ENCODE measurements around the gene GRK7. TPM values are rescaled to one million over a fixed set of nuclear protein-coding genes. Genes with fewer than 3 reads are reported as not detected.

Gene GRK7
- total RNA-seq, 1 donor from 2014 or later: 0.10 TPM

- TF ChIP-seq, protein P1, sequence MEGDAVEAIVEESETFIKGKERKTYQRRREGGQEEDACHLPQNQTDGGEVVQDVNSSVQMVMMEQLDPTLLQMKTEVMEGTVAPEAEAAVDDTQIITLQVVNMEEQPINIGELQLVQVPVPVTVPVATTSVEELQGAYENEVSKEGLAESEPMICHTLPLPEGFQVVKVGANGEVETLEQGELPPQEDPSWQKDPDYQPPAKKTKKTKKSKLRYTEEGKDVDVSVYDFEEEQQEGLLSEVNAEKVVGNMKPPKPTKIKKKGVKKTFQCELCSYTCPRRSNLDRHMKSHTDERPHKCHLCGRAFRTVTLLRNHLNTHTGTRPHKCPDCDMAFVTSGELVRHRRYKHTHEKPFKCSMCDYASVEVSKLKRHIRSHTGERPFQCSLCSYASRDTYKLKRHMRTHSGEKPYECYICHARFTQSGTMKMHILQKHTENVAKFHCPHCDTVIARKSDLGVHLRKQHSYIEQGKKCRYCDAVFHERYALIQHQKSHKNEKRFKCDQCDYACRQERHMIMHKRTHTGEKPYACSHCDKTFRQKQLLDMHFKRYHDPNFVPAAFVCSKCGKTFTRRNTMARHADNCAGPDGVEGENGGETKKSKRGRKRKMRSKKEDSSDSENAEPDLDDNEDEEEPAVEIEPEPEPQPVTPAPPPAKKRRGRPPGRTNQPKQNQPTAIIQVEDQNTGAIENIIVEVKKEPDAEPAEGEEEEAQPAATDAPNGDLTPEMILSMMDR (IDR thresholded peaks at IDR 0.05; ENCODE audit: unreplicated experiment): no peak
- no peaks in the 10 kb centered on the region for H3K27me3 Mint-ChIP-seq (ENCODE audit: unreplicated experiment)
- DNase-seq (ENCODE audit: low spot score): no peak
- no peaks in the 10 kb centered on the region for H3K9me3 Mint-ChIP-seq (ENCODE audit: unreplicated experiment)
- peaks cover 12% of the 10 kb centered on the region for H3K36me3 Mint-ChIP-seq (ENCODE audit: low read depth, unreplicated experiment)
- H3K27ac Mint-ChIP-seq (ENCODE audit: unreplicated experiment): peak overlapping the region; percentile 99
- H3K4me1 Mint-ChIP-seq (ENCODE audit: unreplicated experiment): peaks cover 20% of the 10 kb centered on the region
- peak overlapping the region; percentile 99 for H3K4me3 Mint-ChIP-seq (ENCODE audit: unreplicated experiment)
These were observed 24.3 kb upstream of the GRK7 start for GRCh38 chr3:141738891-141739363.

DNA sequence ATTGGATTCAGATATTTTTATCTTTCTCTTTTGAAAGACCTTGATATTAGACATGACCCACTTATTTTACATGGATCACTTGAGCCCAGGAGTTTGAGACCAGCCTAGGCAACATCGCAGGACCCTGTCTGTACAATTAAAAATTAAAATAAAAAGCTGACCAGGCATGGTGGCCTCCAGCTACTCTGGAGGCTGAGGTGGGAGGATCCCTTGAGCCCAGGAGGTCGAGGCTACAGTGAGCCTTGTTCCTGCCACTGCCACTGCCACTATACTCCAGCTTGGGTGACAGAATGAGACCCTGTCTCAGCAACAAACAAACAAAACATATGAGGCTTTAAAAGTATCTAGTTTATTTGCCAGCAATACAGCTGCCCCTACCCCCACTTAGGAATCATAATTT is 23.5 kb upstream of the GRK7 start:
- TF ChIP-seq, protein P1 (IDR thresholded peaks at IDR 0.05; ENCODE audit: unreplicated experiment): no peak
- Mint-ChIP-seq H3K27ac (ENCODE audit: unreplicated experiment) (peak overlapping the region; percentile 99), H3K4me1 (ENCODE audit: unreplicated experiment) (peaks cover 20% of the 10 kb centered on the region), H3K27me3 (ENCODE audit: unreplicated experiment) (no peaks in the 10 kb centered on the region), H3K4me3 (ENCODE audit: unreplicated experiment) (peak overlapping the region; percentile 99), H3K36me3 (ENCODE audit: low read depth, unreplicated experiment) (peaks cover 12% of the 10 kb centered on the region), H3K9me3 (ENCODE audit: unreplicated experiment) (no peaks in the 10 kb centered on the region)
- DNase-seq (ENCODE audit: low spot score): no peak

- no peak for DNase-seq (ENCODE audit: low spot score)
- Mint-ChIP-seq H3K27me3 (ENCODE audit: unreplicated experiment) (no peaks in the 10 kb centered on the region), H3K27ac (ENCODE audit: unreplicated experiment) (no peak overlapping the region), H3K4me3 (ENCODE audit: unreplicated experiment) (peak overlapping the region; percentile 42), H3K4me1 (ENCODE audit: unreplicated experiment) (peaks cover 19% of the 10 kb centered on the region), H3K9me3 (ENCODE audit: unreplicated experiment) (no peaks in the 10 kb centered on the region), H3K36me3 (ENCODE audit: low read depth, unreplicated experiment) (peaks cover 12% of the 10 kb centered on the region)
- TF ChIP-seq, protein P1 (IDR thresholded peaks at IDR 0.05; ENCODE audit: unreplicated experiment): no peak
These were observed 22.9 kb upstream of the GRK7 start for GRCh38 chr3:141740349-141740748.

DNA sequence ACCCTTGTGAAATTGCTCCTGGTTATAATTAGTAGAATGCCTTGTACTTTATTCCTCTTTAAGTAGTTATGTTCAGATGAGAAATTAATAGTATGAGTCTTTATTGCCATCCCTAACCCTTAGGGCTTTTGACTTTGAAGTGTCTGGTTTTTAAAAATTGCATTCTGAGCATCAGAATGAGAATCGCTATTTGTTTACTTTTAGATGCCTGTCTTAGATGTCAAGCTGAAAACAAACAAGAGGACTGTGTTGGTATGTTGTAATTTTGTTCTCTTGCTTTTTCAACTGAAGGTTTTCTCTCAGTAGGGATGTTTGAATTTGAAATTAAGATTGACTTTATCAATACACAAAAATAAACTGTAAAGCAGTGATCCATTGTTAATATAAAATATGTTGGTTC is 19.9 kb upstream of the GRK7 start:
- TF ChIP-seq, protein P1 (IDR thresholded peaks at IDR 0.05; ENCODE audit: unreplicated experiment): no peak
- Mint-ChIP-seq H3K9me3 (ENCODE audit: unreplicated experiment) (no peaks in the 10 kb centered on the region), H3K27me3 (ENCODE audit: unreplicated experiment) (no peaks in the 10 kb centered on the region), H3K36me3 (ENCODE audit: low read depth, unreplicated experiment) (peaks cover 12% of the 10 kb centered on the region), H3K4me1 (ENCODE audit: unreplicated experiment) (peaks cover 15% of the 10 kb centered on the region), H3K27ac (ENCODE audit: unreplicated experiment) (no peak overlapping the region), H3K4me3 (ENCODE audit: unreplicated experiment) (no peak overlapping the region)
- DNase-seq (ENCODE audit: low spot score): no peak

DNA sequence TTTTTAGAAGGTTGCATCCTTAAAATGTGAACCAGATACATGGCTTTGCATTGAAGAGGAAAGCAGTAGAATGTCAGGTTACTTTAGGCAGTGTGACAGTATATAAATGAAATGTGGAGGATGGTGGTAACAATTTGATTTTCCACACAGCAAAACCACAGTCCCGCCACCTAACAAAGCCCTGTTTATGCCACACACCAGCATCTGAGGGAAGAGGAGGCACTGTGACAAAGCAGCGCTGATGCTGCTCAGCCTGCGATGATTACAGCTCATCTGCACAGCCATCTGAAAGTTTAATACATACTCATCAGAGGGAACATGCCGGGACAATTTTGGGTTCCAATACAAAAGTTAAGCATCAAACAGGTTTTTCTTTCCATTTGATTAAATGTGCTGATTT is 16.2 kb upstream of the GRK7 start:
- DNase-seq (ENCODE audit: low spot score): no peak
- peaks cover 4% of the 10 kb centered on the region for H3K36me3 Mint-ChIP-seq (ENCODE audit: low read depth, unreplicated experiment)
- H3K4me3 Mint-ChIP-seq (ENCODE audit: unreplicated experiment): no peak overlapping the region
- H3K9me3 Mint-ChIP-seq (ENCODE audit: unreplicated experiment): no peaks in the 10 kb centered on the region
- no peak overlapping the region for H3K27ac Mint-ChIP-seq (ENCODE audit: unreplicated experiment)
- peaks cover 2% of the 10 kb centered on the region for H3K4me1 Mint-ChIP-seq (ENCODE audit: unreplicated experiment)
- TF ChIP-seq, protein P1 (IDR thresholded peaks at IDR 0.05; ENCODE audit: unreplicated experiment): no peak
- H3K27me3 Mint-ChIP-seq (ENCODE audit: unreplicated experiment): no peaks in the 10 kb centered on the region

Data from endothelial cell (in vitro differentiated cells).